Measurements from ENCODE around the gene SSTR3.

The SSTR3 gene

DNA sequence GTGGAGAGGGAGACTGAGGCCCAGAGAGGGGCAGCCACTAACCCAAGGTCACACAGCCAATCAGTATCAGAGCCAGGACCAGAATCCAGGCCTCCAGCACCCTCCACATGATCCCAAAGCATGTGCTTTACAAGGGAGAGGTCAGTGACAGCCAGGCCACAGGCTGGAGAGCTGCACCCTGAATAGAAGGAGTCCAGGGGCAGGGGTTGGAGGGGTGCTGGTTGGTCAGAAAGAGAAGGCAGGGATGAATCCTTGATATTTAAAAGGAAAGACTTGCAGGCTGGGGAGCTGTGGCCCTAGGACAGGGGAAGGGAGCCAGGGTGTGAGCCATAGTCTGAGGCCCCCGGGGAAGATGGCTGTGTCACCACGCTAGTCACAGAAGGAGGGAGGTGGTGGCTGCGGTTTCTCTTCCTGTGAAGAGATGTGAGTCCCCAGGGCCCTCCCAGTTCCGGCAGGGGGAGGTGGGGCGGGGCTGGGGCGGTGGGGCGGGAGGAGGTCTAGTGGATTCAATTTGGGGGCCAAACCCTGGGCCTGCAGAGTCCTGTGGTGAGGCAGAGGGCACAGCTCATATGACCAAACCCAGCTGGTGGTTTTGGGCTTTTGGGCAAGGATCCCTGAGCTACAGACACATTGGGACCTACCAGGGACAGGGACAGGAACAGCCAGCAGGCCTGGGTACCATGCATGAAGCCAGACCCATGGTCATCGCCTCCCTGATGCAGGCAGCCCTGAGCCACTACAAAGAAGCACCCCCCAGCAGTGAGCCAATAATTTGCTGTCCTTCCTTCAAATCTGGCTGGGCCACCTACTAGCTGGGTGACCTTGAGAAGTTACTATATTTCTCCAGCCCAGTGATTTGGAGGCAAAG lies 17.8 kb upstream of the SSTR3 start:
- no peak overlapping the region for H4K8ac ChIP-seq (ENCODE audit: low read depth, low read length)
- H2BK12ac ChIP-seq (ENCODE audit: low read length), result no peak overlapping the region
- H3K23ac ChIP-seq (ENCODE audit: low read depth, low read length, poor library complexity), result no peak overlapping the region
- H3K79me1 ChIP-seq (ENCODE audit: low read depth, low read length), result no peaks in the 10 kb centered on the region
- H4K91ac ChIP-seq (ENCODE audit: low read depth, low read length, poor library complexity), result no peak overlapping the region
- no peak for DNase-seq (ENCODE audit: low spot score)
- H3K36me3 ChIP-seq (replicated peaks in 1 of 2; ENCODE audit: control insufficient read depth in 2 of 2, insufficient read depth in 2 of 2, low read length in 2 of 2), result no peaks in the 10 kb centered on the region
- H3K4ac ChIP-seq (ENCODE audit: low read length), result no peak overlapping the region
- WGBS, 2 donors (ENCODE audit: extremely low coverage in 2 of 2, insufficient read length in 2 of 2, insufficient replicate concordance in 1 of 2), result no CpG with 5 or more reads among the region's 8 CpGs
- H3K4me1 ChIP-seq (ENCODE audit: control insufficient read depth in 2 of 2, insufficient read depth in 1 of 2, low read depth in 1 of 2, low read length in 2 of 2), result no peaks in the 10 kb centered on the region
- H2AFZ ChIP-seq (ENCODE audit: low read length), result no peak overlapping the region
- no peak overlapping the region for H3K4me2 ChIP-seq (ENCODE audit: insufficient read depth, low read length, poor library complexity, severe bottlenecking)
- no peak overlapping the region for H2BK120ac ChIP-seq (ENCODE audit: low read depth, low read length)
- H2BK5ac ChIP-seq (ENCODE audit: low read length), result no peak overlapping the region
- peaks cover 0 to 50% (median 0%) of the 10 kb centered on the region in 3 experiments for H3K27me3 ChIP-seq (ENCODE audit: control insufficient read depth in 3 of 3, insufficient read depth in 3 of 3, low read depth in 1 of 3, low read length in 3 of 3)
- no peaks in the 10 kb centered on the region for H3K9me3 ChIP-seq (replicated peaks in 1 of 2; ENCODE audit: control insufficient read depth in 2 of 2, insufficient read depth in 1 of 2, low read depth in 1 of 2, low read length in 2 of 2)
- H3K14ac ChIP-seq (ENCODE audit: low read length), result peak overlapping the region; percentile 10
- H3K27ac ChIP-seq (replicated peaks; ENCODE audit: low read length), result no peak overlapping the region
- peak overlapping the region; percentile 77 for H2AK5ac ChIP-seq (ENCODE audit: low read depth, low read length)
- peak overlapping the region; percentile 44 for H2BK15ac ChIP-seq (ENCODE audit: low read length)
- no peak overlapping the region for H3K9ac ChIP-seq (ENCODE audit: low read depth, low read length, poor library complexity)
- no peak overlapping the region for H3K18ac ChIP-seq (ENCODE audit: low read length)
- no peak overlapping the region for H3K4me3 ChIP-seq (ENCODE audit: low read length in 2 of 2)

DNA sequence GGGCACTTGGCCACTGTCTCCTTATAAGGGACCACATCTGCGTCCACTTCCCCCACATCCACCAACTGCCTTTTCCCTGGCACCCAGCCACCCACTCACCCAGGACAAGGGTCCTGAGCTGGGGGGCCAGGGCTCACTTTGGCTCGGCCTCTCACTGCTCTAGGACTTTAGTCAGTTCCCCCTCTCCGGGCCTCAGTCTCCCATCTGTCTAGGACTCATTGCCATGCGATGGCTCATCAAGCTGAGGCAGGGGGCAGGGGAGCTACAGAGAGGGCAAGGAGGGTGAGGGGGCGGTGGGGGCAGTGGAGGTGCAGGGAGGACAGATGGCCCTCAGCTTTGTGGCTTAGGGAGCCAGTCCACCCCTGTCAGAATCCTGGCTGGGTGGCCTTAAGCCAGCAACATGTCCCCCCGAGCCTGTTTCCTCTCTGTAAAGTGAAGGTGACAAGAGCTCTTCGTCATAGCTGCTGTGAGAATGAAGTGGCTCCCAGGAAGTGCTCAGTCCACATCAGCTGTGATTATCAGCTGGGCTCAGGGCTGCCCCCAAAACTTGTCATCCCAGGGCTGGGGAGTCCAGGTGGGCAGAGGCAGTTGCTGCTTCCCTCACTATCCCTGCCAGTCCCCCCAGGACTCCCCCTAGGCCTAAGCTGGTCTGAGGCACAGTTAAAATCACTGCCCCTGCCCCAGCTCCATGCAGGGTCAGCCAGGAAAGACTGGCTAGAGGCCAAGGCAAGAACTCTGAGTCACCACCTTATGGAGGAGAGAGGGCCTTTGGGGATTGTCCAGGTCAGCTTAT lies 16.9 kb upstream of the SSTR3 start:
- no peak for DNase-seq (ENCODE audit: low spot score)
- Histone ChIP-seq H3K18ac (ENCODE audit: low read length) (peak overlapping the region; percentile 54), H3K14ac (ENCODE audit: low read length) (peak overlapping the region; percentile 50), H3K27me3 (ENCODE audit: control insufficient read depth in 3 of 3, insufficient read depth in 3 of 3, low read depth in 1 of 3, low read length in 3 of 3) (peaks cover 0 to 48% (median 0%) of the 10 kb centered on the region in 3 experiments), H4K91ac (ENCODE audit: low read depth, low read length, poor library complexity) (no peak overlapping the region), H2BK120ac (ENCODE audit: low read depth, low read length) (no peak overlapping the region), H3K4me3 (ENCODE audit: low read length in 2 of 2) (no peak overlapping the region), H3K23ac (ENCODE audit: low read depth, low read length, poor library complexity) (peak overlapping the region; percentile 77), H3K4me1 (ENCODE audit: control insufficient read depth in 2 of 2, insufficient read depth in 1 of 2, low read depth in 1 of 2, low read length in 2 of 2) (no peaks in the 10 kb centered on the region), H3K79me1 (ENCODE audit: low read depth, low read length) (no peaks in the 10 kb centered on the region), H3K36me3 (replicated peaks in 1 of 2; ENCODE audit: control insufficient read depth in 2 of 2, insufficient read depth in 2 of 2, low read length in 2 of 2) (no peaks in the 10 kb centered on the region), H2BK15ac (ENCODE audit: low read length) (peak overlapping the region; percentile 41), H3K4ac (ENCODE audit: low read length) (no peak overlapping the region), H3K27ac (replicated peaks; ENCODE audit: low read length) (no peak overlapping the region), H2BK12ac (ENCODE audit: low read length) (no peak overlapping the region), H3K9ac (ENCODE audit: low read depth, low read length, poor library complexity) (peak overlapping the region; percentile 33), H2AK5ac (ENCODE audit: low read depth, low read length) (peak overlapping the region; percentile 77), H2BK5ac (ENCODE audit: low read length) (no peak overlapping the region), H4K8ac (ENCODE audit: low read depth, low read length) (no peak overlapping the region), H3K9me3 (replicated peaks in 1 of 2; ENCODE audit: control insufficient read depth in 2 of 2, insufficient read depth in 1 of 2, low read depth in 1 of 2, low read length in 2 of 2) (no peaks in the 10 kb centered on the region), H3K4me2 (ENCODE audit: insufficient read depth, low read length, poor library complexity, severe bottlenecking) (no peak overlapping the region), H2AFZ (ENCODE audit: low read length) (no peak overlapping the region)
- no CpG with 5 or more reads among the region's 7 CpGs for WGBS, 2 donors (ENCODE audit: extremely low coverage in 2 of 2, insufficient read length in 2 of 2, insufficient replicate concordance in 1 of 2)

- H4K91ac ChIP-seq (ENCODE audit: low read depth, low read length, poor library complexity), result no peak overlapping the region
- no peaks in the 10 kb centered on the region for H3K4me1 ChIP-seq (ENCODE audit: control insufficient read depth in 2 of 2, insufficient read depth in 1 of 2, low read depth in 1 of 2, low read length in 2 of 2)
- H3K27me3 ChIP-seq (ENCODE audit: control insufficient read depth in 3 of 3, insufficient read depth in 3 of 3, low read depth in 1 of 3, low read length in 3 of 3), result peaks cover 0 to 39% (median 0%) of the 10 kb centered on the region in 3 experiments
- H3K18ac ChIP-seq (ENCODE audit: low read length), result peak overlapping the region; percentile 67
- peak overlapping the region; percentile 31 for H3K9ac ChIP-seq (ENCODE audit: low read depth, low read length, poor library complexity)
- peak overlapping the region; percentile 77 for H2AK5ac ChIP-seq (ENCODE audit: low read depth, low read length)
- no peak overlapping the region for H2BK5ac ChIP-seq (ENCODE audit: low read length)
- H2BK120ac ChIP-seq (ENCODE audit: low read depth, low read length), result no peak overlapping the region
- no peak overlapping the region for H3K4me2 ChIP-seq (ENCODE audit: insufficient read depth, low read length, poor library complexity, severe bottlenecking)
- H4K8ac ChIP-seq (ENCODE audit: low read depth, low read length), result no peak overlapping the region
- H3K79me1 ChIP-seq (ENCODE audit: low read depth, low read length), result no peaks in the 10 kb centered on the region
- no peaks in the 10 kb centered on the region for H3K9me3 ChIP-seq (replicated peaks in 1 of 2; ENCODE audit: control insufficient read depth in 2 of 2, insufficient read depth in 1 of 2, low read depth in 1 of 2, low read length in 2 of 2)
- peak overlapping the region; percentile 77 for H3K23ac ChIP-seq (ENCODE audit: low read depth, low read length, poor library complexity)
- no CpG with 5 or more reads among the region's 20 CpGs for WGBS, 2 donors (ENCODE audit: extremely low coverage in 2 of 2, insufficient read length in 2 of 2, insufficient replicate concordance in 1 of 2)
- DNase-seq (ENCODE audit: low spot score), result no peak
- H3K4ac ChIP-seq (ENCODE audit: low read length), result no peak overlapping the region
- no peak overlapping the region for H2BK12ac ChIP-seq (ENCODE audit: low read length)
- H3K14ac ChIP-seq (ENCODE audit: low read length), result peak overlapping the region; percentile 50
- no peaks in the 10 kb centered on the region for H3K36me3 ChIP-seq (replicated peaks in 1 of 2; ENCODE audit: control insufficient read depth in 2 of 2, insufficient read depth in 2 of 2, low read length in 2 of 2)
- no peak overlapping the region for H3K4me3 ChIP-seq (ENCODE audit: low read length in 2 of 2)
- no peak overlapping the region for H2AFZ ChIP-seq (ENCODE audit: low read length)
- no peak overlapping the region for H3K27ac ChIP-seq (replicated peaks; ENCODE audit: low read length)
- H2BK15ac ChIP-seq (ENCODE audit: low read length), result peak overlapping the region; percentile 41
Measured at GRCh38 chr22:37228106-37229011, 16.1 kb upstream of the SSTR3 start.

All from neuronal stem cell (in vitro differentiated cells).